H9 (cell line): Measurements from ENCODE around the gene MID1. TPM values are rescaled to one million over a fixed set of nuclear protein-coding genes. Genes with fewer than 3 reads are reported as not detected.

ENCODE experiments used
- DNase-seq: peaks from one replicate; pipeline ENCODE4 v3.0.0-alpha.2; 2017
- H2AFZ ChIP-seq: one replicate; pipeline ENCODE4 v1.6.1; 2013; ENCODE audit warnings: mild to moderate bottlenecking, low read length, control low read depth, moderate library complexity
- H2AK5ac ChIP-seq: 2 replicates; pipeline ENCODE4 v1.6.1; 2013; ENCODE audit warnings: low read length, control low read depth, mixed read lengths; ENCODE audit not compliant: insufficient read length
- H2BK120ac ChIP-seq: one replicate; pipeline ENCODE4 v1.6.1; 2013; ENCODE audit warnings: low read depth, mild to moderate bottlenecking, low read length, control low read depth, inconsistent platforms; ENCODE audit not compliant: poor library complexity, severe bottlenecking
- H2BK12ac ChIP-seq: 2 replicates; pipeline ENCODE4 v1.6.1; 2013; ENCODE audit warnings: low read length, control low read depth, mixed read lengths, low read depth; ENCODE audit not compliant: insufficient read length
- H2BK15ac ChIP-seq: 2 replicates; pipeline ENCODE4 v1.6.1; 2013; ENCODE audit warnings: low read depth, low read length, control low read depth
- H2BK20ac ChIP-seq: one replicate; pipeline ENCODE4 v1.6.1; 2013; ENCODE audit warnings: low read depth, mild to moderate bottlenecking, low read length, control low read depth, inconsistent platforms; ENCODE audit not compliant: poor library complexity, severe bottlenecking
- H2BK5ac ChIP-seq: 2 replicates; pipeline ENCODE4 v1.6.1; 2013; ENCODE audit warnings: low read length, control low read depth, mixed read lengths; ENCODE audit not compliant: insufficient read length
- H3K14ac ChIP-seq: 2 replicates; pipeline ENCODE4 v1.6.1; 2013; ENCODE audit warnings: low read length, control low read depth; ENCODE audit not compliant: insufficient read depth
- H3K18ac ChIP-seq: 2 replicates; pipeline ENCODE4 v1.6.1; 2013; ENCODE audit warnings: low read depth, mild to moderate bottlenecking, mixed read lengths, low read length, control low read depth; ENCODE audit not compliant: insufficient read length
- H3K23ac ChIP-seq: 2 replicates; pipeline ENCODE4 v1.6.1; 2013; ENCODE audit warnings: low read length, control low read depth, mixed read lengths, low read depth; ENCODE audit not compliant: insufficient read length
- H3K23me2 ChIP-seq: 2 replicates; pipeline ENCODE4 v1.6.1; 2013; ENCODE audit warnings: low read depth, mild to moderate bottlenecking, mixed read lengths, low read length, control low read depth; ENCODE audit not compliant: insufficient read length, poor library complexity, severe bottlenecking
- H3K27ac ChIP-seq: 2 replicates; pipeline ENCODE4 v1.5.1; 2013; ENCODE audit warnings: low read length, control low read depth, mixed read lengths, low read depth; ENCODE audit not compliant: insufficient read length
- H3K27me3 ChIP-seq: 2 replicates; pipeline ENCODE4 v1.6.1; 2013; ENCODE audit warnings: low read length, control low read depth, inconsistent platforms; ENCODE audit not compliant: insufficient read depth
- H3K4ac ChIP-seq: 2 replicates; pipeline ENCODE4 v1.6.1; 2013; ENCODE audit warnings: low read depth, mild to moderate bottlenecking, control low read depth, inconsistent platforms, low read length, moderate library complexity
- H3K4me1 ChIP-seq: 2 replicates; pipeline ENCODE4 v1.6.1; 2013; ENCODE audit warnings: low read length, control low read depth, inconsistent platforms; ENCODE audit not compliant: insufficient read depth
- H3K4me2 ChIP-seq: 2 replicates; pipeline ENCODE4 v1.6.1; 2013; ENCODE audit warnings: low read length, control low read depth, mixed read lengths; ENCODE audit not compliant: insufficient read length, insufficient read depth
- H3K56ac ChIP-seq: 2 replicates; pipeline ENCODE4 v1.6.1; 2013; ENCODE audit warnings: low read depth, mild to moderate bottlenecking, mixed read lengths, low read length, control low read depth; ENCODE audit not compliant: insufficient read length
- H3K79me1 ChIP-seq: 2 replicates; pipeline ENCODE4 v1.6.1; 2013; ENCODE audit warnings: low read depth, mild to moderate bottlenecking, moderate library complexity, low read length, control low read depth, inconsistent platforms; ENCODE audit not compliant: insufficient read depth, poor library complexity, severe bottlenecking
- H3K79me2 ChIP-seq: 2 replicates; pipeline ENCODE4 v1.6.1; 2013; ENCODE audit warnings: low read length, control low read depth, inconsistent platforms; ENCODE audit not compliant: insufficient read depth
- H3K9ac ChIP-seq: 2 replicates; pipeline ENCODE4 v1.6.1; 2013; ENCODE audit warnings: low read length, control low read depth, mixed read lengths; ENCODE audit not compliant: insufficient read length; ENCODE audit errors: extremely low read depth
- H3K9me3 ChIP-seq: one replicate; pipeline ENCODE4 v1.6.1; 2013; ENCODE audit warnings: low read depth, low read length, inconsistent platforms; ENCODE audit not compliant: control insufficient read depth
- H3T11ph ChIP-seq: one replicate; pipeline ENCODE4 v1.6.1; 2013; ENCODE audit warnings: mild to moderate bottlenecking, low read length, control low read depth, inconsistent platforms
- H4K20me1 ChIP-seq: one replicate; pipeline ENCODE4 v1.6.1; 2013; ENCODE audit not compliant: control insufficient read depth, insufficient read length, insufficient read depth
- H4K5ac ChIP-seq: 2 replicates; pipeline ENCODE4 v1.6.1; 2013; ENCODE audit warnings: low read depth, mild to moderate bottlenecking, mixed read lengths, low read length, control low read depth; ENCODE audit not compliant: insufficient read length
- H4K8ac ChIP-seq: replicated peaks from 2 replicates; pipeline ENCODE4 v1.6.1; 2013; ENCODE audit warnings: low read length, control low read depth, mixed read lengths, low read depth; ENCODE audit not compliant: insufficient read length
- H4K91ac ChIP-seq: 2 replicates; pipeline ENCODE4 v1.6.1; 2013; ENCODE audit warnings: low read depth, mild to moderate bottlenecking, moderate library complexity, mixed read lengths, low read length, control low read depth; ENCODE audit not compliant: insufficient read length
- H3K27ac Mint-ChIP-seq, 3 experiments: 2 replicates in 2 of 3; 3 replicates in 1 of 3; pipeline ENCODE4 v1.8.0; 2020 to 2021; ENCODE audit warnings: mixed read lengths in 3 of 3, mild to moderate bottlenecking in 1 of 3, moderate library complexity in 1 of 3
- H3K27me3 Mint-ChIP-seq: 2 replicates; pipeline ENCODE4 v1.8.0; 2021; ENCODE audit warnings: low read depth, mild to moderate bottlenecking, moderate library complexity, mixed read lengths
- H3K36me3 Mint-ChIP-seq, 3 experiments: 2 replicates in 2 of 3; 3 replicates in 1 of 3; pipeline ENCODE4 v1.8.0; 2020 to 2021; ENCODE audit warnings: low read depth in 3 of 3, mixed read lengths in 3 of 3; ENCODE audit not compliant: insufficient read depth in 1 of 3
- H3K4me1 Mint-ChIP-seq, 2 experiments: 2 replicates each; pipeline ENCODE4 v1.8.0; 2020; ENCODE audit warnings: mixed read lengths in 2 of 2
- H3K4me3 Mint-ChIP-seq, 2 experiments: 2 replicates in 1 of 2; 3 replicates in 1 of 2; pipeline ENCODE4 v1.8.0; 2020 to 2021; ENCODE audit warnings: mild to moderate bottlenecking in 2 of 2, mixed read lengths in 2 of 2, moderate library complexity in 1 of 2
- H3K9me3 Mint-ChIP-seq, 2 experiments: 2 replicates in 1 of 2; 3 replicates in 1 of 2; pipeline ENCODE4 v1.8.0; 2020; ENCODE audit warnings: mild to moderate bottlenecking in 2 of 2, mixed read lengths in 2 of 2, moderate library complexity in 1 of 2
- WGBS: extraction: QIAGEN DNeasy Blood & Tissue Kit; methylation state at CpG from one replicate; pipeline ENCODE4 v1.1.7; 2013; ENCODE audit warnings: missing lambda C conversion rate, low lambda C conversion rate, mixed read lengths; ENCODE audit not compliant: insufficient read length; ENCODE audit errors: extremely low coverage; 5-methylcytosine and 5-hydroxymethylcytosine counted together
- total RNA-seq: library from RNA; stranded (reverse); gene quantifications from 2 replicates; pipeline ENCODE4 v1.2.1, GENCODE V29; 2021
- TF ChIP-seq, protein P1 (sequence below): fragments of 200-600 bp; sonication (generic); conservative IDR thresholded peaks from 3 replicates; pipeline ENCODE4 v1.8.0; 2021; ENCODE audit warnings: antibody characterized with exemption, mild to moderate bottlenecking

MID1 gene
- total RNA-seq, 1 experiment from 2014 or later, result 32.9 TPM

DNA sequence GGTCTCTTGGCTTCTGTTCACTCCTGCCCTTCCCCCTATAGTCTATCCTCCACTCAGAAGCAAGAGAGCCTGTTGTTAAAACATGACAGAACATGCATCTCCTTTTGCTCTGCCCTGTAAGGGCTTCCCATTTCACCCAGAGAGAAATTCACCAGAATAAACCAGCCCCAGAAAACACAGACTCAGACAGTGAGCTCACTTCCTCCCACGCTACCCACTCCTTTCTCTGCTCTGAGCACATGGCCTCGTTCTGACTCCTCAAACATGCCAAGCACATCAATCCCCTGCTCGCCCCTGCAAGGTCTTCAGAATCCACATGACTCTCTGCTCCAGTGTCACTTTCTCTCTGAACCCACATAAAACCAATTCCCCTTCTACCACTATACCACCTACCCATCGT lies 50.4 kb downstream of the MID1 start:
- Histone ChIP-seq H2BK15ac (no peak overlapping the region), H2BK20ac (no peak overlapping the region), H2AFZ (no peak overlapping the region), H3K4me2 (no peak overlapping the region), H4K20me1 (no peaks in the 10 kb centered on the region), H3T11ph (no peak overlapping the region), H3K9me3 (peaks cover 6% of the 10 kb centered on the region), H3K18ac (no peak overlapping the region), H4K91ac (no peak overlapping the region), H3K79me2 (peaks cover 33% of the 10 kb centered on the region; the same call in 1 of the 2 replicates), H3K23ac (no peak overlapping the region), H3K14ac (no peak overlapping the region), H2AK5ac (no peak overlapping the region), H3K27me3 (no peaks in the 10 kb centered on the region), H3K4ac (no peak overlapping the region), H3K23me2 (no peaks in the 10 kb centered on the region), H3K9ac (no peak overlapping the region), H2BK12ac (no peak overlapping the region), H3K4me1 (peaks cover 3% of the 10 kb centered on the region; the same call in 1 of the 2 replicates), H4K5ac (no peak overlapping the region), H2BK120ac (no peak overlapping the region), H4K8ac (no peak overlapping the region), H3K79me1 (no peaks in the 10 kb centered on the region), H3K27ac (no peak overlapping the region), H3K56ac (no peak overlapping the region), H2BK5ac (no peak overlapping the region)
- TF ChIP-seq, protein P1, sequence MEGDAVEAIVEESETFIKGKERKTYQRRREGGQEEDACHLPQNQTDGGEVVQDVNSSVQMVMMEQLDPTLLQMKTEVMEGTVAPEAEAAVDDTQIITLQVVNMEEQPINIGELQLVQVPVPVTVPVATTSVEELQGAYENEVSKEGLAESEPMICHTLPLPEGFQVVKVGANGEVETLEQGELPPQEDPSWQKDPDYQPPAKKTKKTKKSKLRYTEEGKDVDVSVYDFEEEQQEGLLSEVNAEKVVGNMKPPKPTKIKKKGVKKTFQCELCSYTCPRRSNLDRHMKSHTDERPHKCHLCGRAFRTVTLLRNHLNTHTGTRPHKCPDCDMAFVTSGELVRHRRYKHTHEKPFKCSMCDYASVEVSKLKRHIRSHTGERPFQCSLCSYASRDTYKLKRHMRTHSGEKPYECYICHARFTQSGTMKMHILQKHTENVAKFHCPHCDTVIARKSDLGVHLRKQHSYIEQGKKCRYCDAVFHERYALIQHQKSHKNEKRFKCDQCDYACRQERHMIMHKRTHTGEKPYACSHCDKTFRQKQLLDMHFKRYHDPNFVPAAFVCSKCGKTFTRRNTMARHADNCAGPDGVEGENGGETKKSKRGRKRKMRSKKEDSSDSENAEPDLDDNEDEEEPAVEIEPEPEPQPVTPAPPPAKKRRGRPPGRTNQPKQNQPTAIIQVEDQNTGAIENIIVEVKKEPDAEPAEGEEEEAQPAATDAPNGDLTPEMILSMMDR, result no peak
- WGBS, result 100% methylated on average over 1 of the region's 4 CpGs
- peaks cover 10 to 18% of the 10 kb centered on the region in 2 experiments for H3K4me1 Mint-ChIP-seq
- no peaks in the 10 kb centered on the region for H3K27me3 Mint-ChIP-seq
- DNase-seq, result no peak
- peak overlapping the region in 2 of 3 experiments; percentile 20 to 78; a peak in 4 of 7 replicates for H3K27ac Mint-ChIP-seq
- peaks cover 47 to 68% of the 10 kb centered on the region in 2 experiments for H3K9me3 Mint-ChIP-seq
- no peak overlapping the region for H3K4me3 Mint-ChIP-seq
- H3K36me3 Mint-ChIP-seq, result peaks cover 36 to 44% (median 38%) of the 10 kb centered on the region in 3 experiments
